ENCODE data around the gene KIF13A.
"Not testable (repeated sequence)": the region's sequence is repeated elsewhere in the genome, so short reads cannot be mapped to it uniquely, and the experiment has no call there.

KIF13A gene

GRCh38 chr6:17894905-17895304, 92.5 kb downstream of the KIF13A start:
- DNase-seq, result no peak

GRCh38 chr6:17894191-17894590, 93.2 kb downstream of the KIF13A start:
- DNase-seq, result no peak

GRCh38 chr6:17892097-17892686, 95.2 kb downstream of the KIF13A start:
- no peak for DNase-seq

- DNase-seq, result no peak
Measured at GRCh38 chr6:17890309-17890708, 97.1 kb downstream of the KIF13A start.

- not testable (repeated sequence) for DNase-seq
Measured at GRCh38 chr6:17889777-17890176, 97.7 kb downstream of the KIF13A start.

GRCh38 chr6:17886891-17887290, 100.5 kb downstream of the KIF13A start:
- DNase-seq, result no peak

- no peak for DNase-seq
Measured at GRCh38 chr6:17885889-17886576, 101.4 kb downstream of the KIF13A start.

- DNase-seq, result no peak
Measured at GRCh38 chr6:17884498-17885478, 102.6 kb downstream of the KIF13A start.

- DNase-seq, result no peak
Measured at GRCh38 chr6:17883665-17884497, 103.6 kb downstream of the KIF13A start.

- no peak for DNase-seq
Measured at GRCh38 chr6:17881085-17881858, 106.2 kb downstream of the KIF13A start.

- DNase-seq, result no peak
Measured at GRCh38 chr6:17879184-17879583, 108.3 kb downstream of the KIF13A start.

- no peak for DNase-seq
Measured at GRCh38 chr6:17878734-17879133, 108.7 kb downstream of the KIF13A start.

GRCh38 chr6:17877895-17878440, 109.5 kb downstream of the KIF13A start:
- DNase-seq, result no peak

- DNase-seq, result no peak
Measured at GRCh38 chr6:17877196-17877894, 110.1 kb downstream of the KIF13A start.

GRCh38 chr6:17874753-17875152, 112.7 kb downstream of the KIF13A start:
- DNase-seq, result no peak

GRCh38 chr6:17872908-17873307, 114.5 kb downstream of the KIF13A start:
- DNase-seq, result no peak

GRCh38 chr6:17871836-17872235, 115.6 kb downstream of the KIF13A start:
- no peak for DNase-seq

- DNase-seq, result no peak
Measured at GRCh38 chr6:17871189-17871519, 116.3 kb downstream of the KIF13A start.

GRCh38 chr6:17870300-17871188, 116.9 kb downstream of the KIF13A start:
- DNase-seq, result no peak

- no peak for DNase-seq
Measured at GRCh38 chr6:17869753-17870050, 117.7 kb downstream of the KIF13A start.

All from hippocampal formation (tissue), 2 donors.